Endometrium (tissue), 2 donors: ENCODE data around the gene DHX58.

Source experiments
- FAIRE-seq: peaks from 2 replicates; lab custom pipeline; 2012; peaks lifted over from hg19 to GRCh38; lab: Jason Lieb, UNC
- donor health status: control.
- donor health status: control.

DHX58 gene

GRCh38 chr17:42052346-42052877, 60.1 kb downstream of the DHX58 start:
- FAIRE-seq = no peak

DNA sequence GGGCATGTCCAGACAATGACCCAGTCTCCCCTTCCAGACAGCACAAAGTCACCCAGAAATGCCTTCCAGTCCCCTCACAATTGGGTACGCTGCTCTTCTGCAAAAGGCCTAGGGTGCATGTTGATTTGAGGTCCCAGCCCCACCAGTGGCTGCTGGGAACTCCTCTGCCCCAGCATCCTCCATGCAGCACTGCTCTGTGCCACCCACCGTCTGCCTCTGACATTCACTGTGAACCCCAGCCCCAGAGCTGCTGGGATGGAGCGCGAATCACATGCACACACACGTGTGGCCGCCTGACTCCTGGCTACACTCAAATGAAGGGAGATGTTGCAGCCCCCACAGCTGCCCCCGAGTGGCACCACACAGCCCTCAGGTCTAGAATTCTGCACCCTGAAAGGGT, 60.9 kb downstream of the DHX58 start:
- no peak for FAIRE-seq
